Calu3 (cell line): ENCODE data around the gene GRAP2. TPM values are rescaled to one million over a fixed set of nuclear protein-coding genes. Genes with fewer than 3 reads are reported as not detected.

Experiments used
- BruUV-seq: library from RNA; stranded (reverse); fragments of 400-500 nt; replicated peaks from 2 replicates; lab custom pipeline; 2021; lab: Mats Ljungman, UMichigan
- CTCF ChIA-PET: fragments of 300-600 bp; sonication (Branson Sonifier 250); formaldehyde crosslinking; loops from one replicate; lab custom pipeline; 2022; ENCODE audit warnings: antibody characterized with exemption; lab: Charles Lee
- DNase-seq: peaks from one replicate; pipeline ENCODE4 v3.0.0; 2022
- H3K27ac Mint-ChIP-seq: one replicate; pipeline ENCODE4 v1.8.0; 2022; ENCODE audit warnings: mixed read lengths; ENCODE audit not compliant: unreplicated experiment
- H3K27me3 Mint-ChIP-seq: one replicate; pipeline ENCODE4 v1.8.0; 2022; ENCODE audit warnings: mixed read lengths; ENCODE audit not compliant: unreplicated experiment
- H3K36me3 Mint-ChIP-seq: one replicate; pipeline ENCODE4 v1.8.0; 2022; ENCODE audit warnings: mild to moderate bottlenecking, moderate library complexity, mixed read lengths; ENCODE audit not compliant: insufficient read depth, unreplicated experiment
- H3K4me1 Mint-ChIP-seq: one replicate; pipeline ENCODE4 v1.8.0; 2022; ENCODE audit warnings: mild to moderate bottlenecking, low read depth, mixed read lengths; ENCODE audit not compliant: unreplicated experiment
- H3K4me3 Mint-ChIP-seq: one replicate; pipeline ENCODE4 v1.8.0; 2022; ENCODE audit warnings: mild to moderate bottlenecking, low read depth, moderate library complexity, mixed read lengths; ENCODE audit not compliant: unreplicated experiment
- H3K9me3 Mint-ChIP-seq: one replicate; pipeline ENCODE4 v1.8.0; 2022; ENCODE audit warnings: low read depth, mixed read lengths; ENCODE audit not compliant: unreplicated experiment
- CTCF ChIP-seq: fragments of 200-600 bp; IDR thresholded peaks from one replicate; pipeline ENCODE4 v1.8.0; 2022; ENCODE audit warnings: antibody characterized with exemption; ENCODE audit not compliant: unreplicated experiment
- intact Hi-C: fragments of 100-400 bp; cut with micrococcal nuclease; formaldehyde crosslinking; loops from one replicate; pipeline ENCODE4 v1.10.0; 2022; ENCODE audit not compliant: unreplicated experiment
- total RNA-seq: library from RNA; stranded (reverse); gene quantifications from 2 replicates; pipeline ENCODE4 v1.2.3, GENCODE V29; 2022

Gene GRAP2
- total RNA-seq, 1 experiment from 2014 or later, result not detected

GRCh38 chr22:39939830-39940229 is 38.9 kb downstream of the GRAP2 start:
- Mint-ChIP-seq H3K27me3 (peaks cover 56% of the 10 kb centered on the region), H3K27ac (no peak overlapping the region), H3K36me3 (no peaks in the 10 kb centered on the region), H3K4me3 (no peak overlapping the region), H3K9me3 (no peaks in the 10 kb centered on the region), H3K4me1 (no peaks in the 10 kb centered on the region)
- BruUV-seq, result no TSS peak
- DNase-seq, result no peak
- CTCF ChIA-PET, result interaction anchor here (0.7 kb wide), 1 partner anchor 76 kb away, joined by 4 read pairs; no protein-coding TSS in a partner anchor
- TF ChIP-seq CTCF, result no peak
- intact Hi-C loops, result loop anchor here (10.0 kb wide), 1 partner anchor 395 kb away; no protein-coding TSS in a partner anchor

GRCh38 chr22:39940757-39941305 is 39.9 kb downstream of the GRAP2 start:
- no peak for TF ChIP-seq CTCF
- no peak for DNase-seq
- H3K9me3 Mint-ChIP-seq, result no peaks in the 10 kb centered on the region
- H3K27ac Mint-ChIP-seq, result no peak overlapping the region
- intact Hi-C loops, result no loop called here
- H3K36me3 Mint-ChIP-seq, result no peaks in the 10 kb centered on the region
- H3K4me1 Mint-ChIP-seq, result no peaks in the 10 kb centered on the region
- CTCF ChIA-PET, result no interaction called here
- H3K27me3 Mint-ChIP-seq, result peaks cover 46% of the 10 kb centered on the region
- BruUV-seq, result no TSS peak
- H3K4me3 Mint-ChIP-seq, result no peak overlapping the region

- TF ChIP-seq CTCF, result no peak
- no TSS peak for BruUV-seq
- Mint-ChIP-seq H3K4me3 (no peak overlapping the region), H3K27ac (no peak overlapping the region), H3K4me1 (peaks cover 3% of the 10 kb centered on the region), H3K9me3 (no peaks in the 10 kb centered on the region), H3K27me3 (peaks cover 38% of the 10 kb centered on the region), H3K36me3 (no peaks in the 10 kb centered on the region)
- CTCF ChIA-PET, result no interaction called here
- intact Hi-C loops, result no loop called here
- DNase-seq, result no peak
These were observed 40.7 kb downstream of the GRAP2 start for GRCh38 chr22:39941601-39942000.

- H3K9me3 Mint-ChIP-seq, result no peaks in the 10 kb centered on the region
- CTCF ChIA-PET, result no interaction called here
- peaks cover 12% of the 10 kb centered on the region for H3K4me1 Mint-ChIP-seq
- no TSS peak for BruUV-seq
- no peak for DNase-seq
- H3K27ac Mint-ChIP-seq, result no peak overlapping the region
- intact Hi-C loops, result no loop called here
- no peaks in the 10 kb centered on the region for H3K36me3 Mint-ChIP-seq
- TF ChIP-seq CTCF, result no peak
- no peak overlapping the region for H3K4me3 Mint-ChIP-seq
- peaks cover 28% of the 10 kb centered on the region for H3K27me3 Mint-ChIP-seq
These were observed 41.8 kb downstream of the GRAP2 start for GRCh38 chr22:39942439-39943230.
